HEK293 (cell line): ENCODE data around the gene XYLB.

Source experiments
- CTCF ChIA-PET: fragments of 350-600 bp; formaldehyde crosslinking; extraction: SDS; loops from one replicate; lab custom pipeline; 2021; ENCODE audit warnings: antibody characterized with exemption; lab: Yijun Ruan, JAX
- POLR2A ChIA-PET: fragments of 300-600 bp; formaldehyde crosslinking; extraction: SDS; loops from one replicate; lab custom pipeline; 2020; ENCODE audit warnings: antibody characterized with exemption, inconsistent platforms; lab: Yijun Ruan, JAX
- H3K27ac ChIP-seq: fragments of 200-500 bp; sonication (Bioruptor generic); 2 replicates; pipeline ENCODE4 v1.5.1; 2014; ENCODE audit warnings: low read depth, low read length, control low read depth, inconsistent platforms; ENCODE audit errors: extremely low read depth
- H3K36me3 ChIP-seq, 2 experiments: fragments of 200-500 bp in 1 of 2; sonication (Bioruptor generic) in 1 of 2; 1 replicate in 1 of 2; 2 replicates in 1 of 2; pipeline ENCODE4 v1.5.1; 2014 to 2017; ENCODE audit warnings: inconsistent platforms in 2 of 2, low read length in 2 of 2; ENCODE audit not compliant: control insufficient read depth in 2 of 2, insufficient read depth in 1 of 2
- H3K4me1 ChIP-seq: fragments of 200-500 bp; sonication (Bioruptor generic); 2 replicates; pipeline ENCODE4 v1.5.1; 2014; ENCODE audit warnings: mild to moderate bottlenecking, low read length, inconsistent platforms; ENCODE audit not compliant: control insufficient read depth, insufficient read depth
- H3K4me3 ChIP-seq: 2 replicates; pipeline ENCODE4 v1.5.1; 2011; ENCODE audit warnings: low read depth, mild to moderate bottlenecking, control low read depth, low read length, moderate library complexity
- H3K9me3 ChIP-seq: fragments of 200-500 bp; sonication (Bioruptor generic); 2 replicates; pipeline ENCODE4 v1.5.1; 2014; ENCODE audit warnings: low read depth, low read length, inconsistent platforms; ENCODE audit not compliant: control insufficient read depth, insufficient read depth
- GLI2 ChIP-seq: fragments of 450-650 bp; formaldehyde crosslinking; IDR thresholded peaks from 2 replicates; pipeline ENCODE4; 2017; ENCODE audit warnings: missing biosample characterization, missing genetic modification characterization, low read depth, borderline replicate concordance
- OVOL3 ChIP-seq: fragments of 450-650 bp; formaldehyde crosslinking; IDR thresholded peaks from 2 replicates; pipeline ENCODE4 v1.5.1; 2016; ENCODE audit warnings: missing biosample characterization, missing genetic modification characterization
- SCRT2 ChIP-seq: fragments of 450-650 bp; formaldehyde crosslinking; IDR thresholded peaks from 2 replicates; pipeline ENCODE4 v1.5.1; 2016; ENCODE audit warnings: missing biosample characterization, missing genetic modification characterization
- ZNF133 ChIP-seq: fragments of 450-650 bp; formaldehyde crosslinking; IDR thresholded peaks from 2 replicates; pipeline ENCODE4 v1.5.1; 2016; ENCODE audit warnings: missing biosample characterization, missing genetic modification characterization
- ZNF174 ChIP-seq: fragments of 450-650 bp; formaldehyde crosslinking; IDR thresholded peaks from 2 replicates; pipeline ENCODE4 v1.5.0; 2017; ENCODE audit warnings: missing biosample characterization, mild to moderate bottlenecking, missing genetic modification characterization
- ZNF571 ChIP-seq: fragments of 450-650 bp; formaldehyde crosslinking; IDR thresholded peaks from 2 replicates; pipeline ENCODE4 v1.5.0; 2017; ENCODE audit warnings: missing biosample characterization, missing genetic modification characterization
- ZNF585B ChIP-seq: fragments of 450-650 bp; formaldehyde crosslinking; IDR thresholded peaks from 2 replicates; pipeline ENCODE4 v1.5.1; 2016; ENCODE audit warnings: missing biosample characterization, missing genetic modification characterization
- ZNF626 ChIP-seq: fragments of 450-650 bp; sonication (Bioruptor Pico); formaldehyde crosslinking; IDR thresholded peaks from 2 replicates; pipeline ENCODE4 v1.5.1; 2018; ENCODE audit warnings: missing biosample characterization, missing genetic modification characterization, inconsistent platforms
- TF ChIP-seq, protein P1 (sequence below): fragments of 450-650 bp; formaldehyde crosslinking; IDR thresholded peaks from 2 replicates; pipeline ENCODE4 v1.5.1; 2017; ENCODE audit warnings: missing biosample characterization, missing genetic modification characterization
- TF ChIP-seq, protein P2 (sequence below): fragments of 450-650 bp; formaldehyde crosslinking; IDR thresholded peaks from 2 replicates; pipeline ENCODE4 v1.5.1; 2016; ENCODE audit warnings: missing biosample characterization, missing genetic modification characterization
- TF ChIP-seq, protein P3 (sequence below): fragments of 450-650 bp; formaldehyde crosslinking; conservative IDR thresholded peaks from 2 replicates; pipeline ENCODE4 v1.5.1; 2016; ENCODE audit warnings: low read depth, missing biosample characterization, missing genetic modification characterization
- TF ChIP-seq, protein P4 (sequence below): fragments of 450-650 bp; formaldehyde crosslinking; IDR thresholded peaks from 2 replicates; pipeline ENCODE4 v1.5.1; 2016; ENCODE audit warnings: missing biosample characterization, missing genetic modification characterization
- TF ChIP-seq, protein P5 (sequence below): fragments of 450-650 bp; formaldehyde crosslinking; IDR thresholded peaks from 2 replicates; pipeline ENCODE4 v1.5.1; 2016; ENCODE audit warnings: missing biosample characterization, missing genetic modification characterization

Gene XYLB

DNA sequence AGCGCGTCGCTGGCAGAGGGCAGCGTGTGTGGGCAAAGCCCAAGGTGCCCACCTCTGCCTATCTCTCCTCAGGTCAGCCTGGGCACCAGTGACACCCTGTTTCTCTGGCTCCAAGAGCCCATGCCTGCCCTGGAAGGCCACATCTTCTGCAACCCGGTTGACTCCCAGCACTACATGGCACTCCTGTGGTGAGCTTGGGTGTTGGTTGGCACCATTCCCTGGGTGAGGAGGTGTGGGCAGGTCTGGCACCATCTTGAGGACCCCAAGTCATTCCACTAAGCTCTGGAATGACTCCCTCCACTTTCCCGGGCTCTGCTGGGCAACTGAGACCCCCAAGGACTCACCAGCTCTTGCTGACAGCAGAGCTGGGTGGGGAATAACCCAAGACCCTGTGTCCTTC lies 28.5 kb downstream of the XYLB start:
- no peak overlapping the region for H3K27ac ChIP-seq
- POLR2A ChIA-PET, result no interaction called here
- H3K4me1 ChIP-seq, result no peaks in the 10 kb centered on the region
- H3K4me3 ChIP-seq, result no peak overlapping the region
- H3K36me3 ChIP-seq, result peaks cover 3 to 97% of the 10 kb centered on the region in 2 experiments; a peak in 2 of 3 replicates
- CTCF ChIA-PET, result no interaction called here
- TF ChIP-seq ZNF626 (tag by site-specific recombination) (no peak), ZNF585B (tag by site-specific recombination) (no peak), ZNF133 (no peak), SCRT2 (tag by site-specific recombination) (no peak), GLI2 (tag by site-specific recombination) (no peak), ZNF571 (no peak), OVOL3 (tag by site-specific recombination) (no peak), ZNF174 (tag by site-specific recombination) (no peak)
- TF ChIP-seq, protein P1, sequence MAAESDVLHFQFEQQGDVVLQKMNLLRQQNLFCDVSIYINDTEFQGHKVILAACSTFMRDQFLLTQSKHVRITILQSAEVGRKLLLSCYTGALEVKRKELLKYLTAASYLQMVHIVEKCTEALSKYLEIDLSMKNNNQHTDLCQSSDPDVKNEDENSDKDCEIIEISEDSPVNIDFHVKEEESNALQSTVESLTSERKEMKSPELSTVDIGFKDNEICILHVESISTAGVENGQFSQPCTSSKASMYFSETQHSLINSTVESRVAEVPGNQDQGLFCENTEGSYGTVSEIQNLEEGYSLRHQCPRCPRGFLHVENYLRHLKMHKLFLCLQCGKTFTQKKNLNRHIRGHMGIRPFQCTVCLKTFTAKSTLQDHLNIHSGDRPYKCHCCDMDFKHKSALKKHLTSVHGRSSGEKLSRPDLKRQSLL (tag by site-specific recombination), result no peak
- TF ChIP-seq, protein P2, sequence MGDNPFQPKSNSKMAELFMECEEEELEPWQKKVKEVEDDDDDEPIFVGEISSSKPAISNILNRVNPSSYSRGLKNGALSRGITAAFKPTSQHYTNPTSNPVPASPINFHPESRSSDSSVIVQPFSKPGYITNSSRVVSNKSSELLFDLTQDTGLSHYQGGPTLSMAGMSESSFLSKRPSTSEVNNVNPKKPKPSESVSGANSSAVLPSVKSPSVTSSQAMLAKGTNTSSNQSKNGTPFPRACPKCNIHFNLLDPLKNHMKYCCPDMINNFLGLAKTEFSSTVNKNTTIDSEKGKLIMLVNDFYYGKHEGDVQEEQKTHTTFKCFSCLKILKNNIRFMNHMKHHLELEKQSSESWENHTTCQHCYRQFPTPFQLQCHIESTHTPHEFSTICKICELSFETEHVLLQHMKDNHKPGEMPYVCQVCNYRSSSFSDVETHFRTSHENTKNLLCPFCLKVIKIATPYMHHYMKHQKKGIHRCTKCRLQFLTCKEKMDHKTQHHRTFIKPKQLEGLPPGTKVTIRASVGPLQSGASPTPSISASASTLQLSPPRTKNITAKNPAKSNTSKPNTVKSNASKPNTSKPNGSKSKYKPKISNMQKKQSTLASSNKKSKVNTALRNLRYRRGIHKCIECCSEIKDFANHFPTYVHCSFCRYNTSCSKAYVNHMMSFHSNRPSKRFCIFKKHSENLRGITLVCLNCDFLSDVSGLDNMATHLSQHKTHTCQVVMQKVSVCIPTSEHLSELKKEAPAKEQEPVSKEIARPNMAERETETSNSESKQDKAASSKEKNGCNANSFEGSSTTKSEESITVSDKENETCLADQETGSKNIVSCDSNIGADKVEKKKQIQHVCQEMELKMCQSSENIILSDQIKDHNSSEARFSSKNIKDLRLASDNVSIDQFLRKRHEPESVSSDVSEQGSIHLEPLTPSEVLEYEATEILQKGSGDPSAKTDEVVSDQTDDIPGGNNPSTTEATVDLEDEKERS (tag by site-specific recombination), result no peak
- TF ChIP-seq, protein P3, sequence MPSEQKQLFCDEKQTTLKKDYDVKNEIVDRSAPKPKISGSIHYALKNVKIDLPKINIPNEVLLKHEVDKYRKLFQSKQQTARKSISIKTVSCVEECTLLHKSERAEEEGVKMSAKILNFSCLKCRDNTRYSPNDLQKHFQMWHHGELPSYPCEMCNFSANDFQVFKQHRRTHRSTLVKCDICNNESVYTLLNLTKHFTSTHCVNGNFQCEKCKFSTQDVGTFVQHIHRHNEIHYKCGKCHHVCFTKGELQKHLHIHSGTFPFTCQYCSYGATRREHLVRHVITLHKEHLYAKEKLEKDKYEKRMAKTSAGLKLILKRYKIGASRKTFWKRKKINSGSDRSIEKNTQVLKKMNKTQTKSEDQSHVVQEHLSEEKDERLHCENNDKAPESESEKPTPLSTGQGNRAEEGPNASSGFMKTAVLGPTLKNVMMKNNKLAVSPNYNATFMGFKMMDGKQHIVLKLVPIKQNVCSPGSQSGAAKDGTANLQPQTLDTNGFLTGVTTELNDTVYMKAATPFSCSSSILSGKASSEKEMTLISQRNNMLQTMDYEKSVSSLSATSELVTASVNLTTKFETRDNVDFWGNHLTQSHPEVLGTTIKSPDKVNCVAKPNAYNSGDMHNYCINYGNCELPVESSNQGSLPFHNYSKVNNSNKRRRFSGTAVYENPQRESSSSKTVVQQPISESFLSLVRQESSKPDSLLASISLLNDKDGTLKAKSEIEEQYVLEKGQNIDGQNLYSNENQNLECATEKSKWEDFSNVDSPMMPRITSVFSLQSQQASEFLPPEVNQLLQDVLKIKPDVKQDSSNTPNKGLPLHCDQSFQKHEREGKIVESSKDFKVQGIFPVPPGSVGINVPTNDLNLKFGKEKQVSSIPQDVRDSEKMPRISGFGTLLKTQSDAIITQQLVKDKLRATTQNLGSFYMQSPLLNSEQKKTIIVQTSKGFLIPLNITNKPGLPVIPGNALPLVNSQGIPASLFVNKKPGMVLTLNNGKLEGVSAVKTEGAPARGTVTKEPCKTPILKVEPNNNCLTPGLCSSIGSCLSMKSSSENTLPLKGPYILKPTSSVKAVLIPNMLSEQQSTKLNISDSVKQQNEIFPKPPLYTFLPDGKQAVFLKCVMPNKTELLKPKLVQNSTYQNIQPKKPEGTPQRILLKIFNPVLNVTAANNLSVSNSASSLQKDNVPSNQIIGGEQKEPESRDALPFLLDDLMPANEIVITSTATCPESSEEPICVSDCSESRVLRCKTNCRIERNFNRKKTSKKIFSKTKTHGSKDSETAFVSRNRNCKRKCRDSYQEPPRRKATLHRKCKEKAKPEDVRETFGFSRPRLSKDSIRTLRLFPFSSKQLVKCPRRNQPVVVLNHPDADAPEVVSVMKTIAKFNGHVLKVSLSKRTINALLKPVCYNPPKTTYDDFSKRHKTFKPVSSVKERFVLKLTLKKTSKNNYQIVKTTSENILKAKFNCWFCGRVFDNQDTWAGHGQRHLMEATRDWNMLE (tag by site-specific recombination), result no peak
- TF ChIP-seq, protein P4, sequence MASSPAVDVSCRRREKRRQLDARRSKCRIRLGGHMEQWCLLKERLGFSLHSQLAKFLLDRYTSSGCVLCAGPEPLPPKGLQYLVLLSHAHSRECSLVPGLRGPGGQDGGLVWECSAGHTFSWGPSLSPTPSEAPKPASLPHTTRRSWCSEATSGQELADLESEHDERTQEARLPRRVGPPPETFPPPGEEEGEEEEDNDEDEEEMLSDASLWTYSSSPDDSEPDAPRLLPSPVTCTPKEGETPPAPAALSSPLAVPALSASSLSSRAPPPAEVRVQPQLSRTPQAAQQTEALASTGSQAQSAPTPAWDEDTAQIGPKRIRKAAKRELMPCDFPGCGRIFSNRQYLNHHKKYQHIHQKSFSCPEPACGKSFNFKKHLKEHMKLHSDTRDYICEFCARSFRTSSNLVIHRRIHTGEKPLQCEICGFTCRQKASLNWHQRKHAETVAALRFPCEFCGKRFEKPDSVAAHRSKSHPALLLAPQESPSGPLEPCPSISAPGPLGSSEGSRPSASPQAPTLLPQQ (tag by site-specific recombination), result no peak
- TF ChIP-seq, protein P5, sequence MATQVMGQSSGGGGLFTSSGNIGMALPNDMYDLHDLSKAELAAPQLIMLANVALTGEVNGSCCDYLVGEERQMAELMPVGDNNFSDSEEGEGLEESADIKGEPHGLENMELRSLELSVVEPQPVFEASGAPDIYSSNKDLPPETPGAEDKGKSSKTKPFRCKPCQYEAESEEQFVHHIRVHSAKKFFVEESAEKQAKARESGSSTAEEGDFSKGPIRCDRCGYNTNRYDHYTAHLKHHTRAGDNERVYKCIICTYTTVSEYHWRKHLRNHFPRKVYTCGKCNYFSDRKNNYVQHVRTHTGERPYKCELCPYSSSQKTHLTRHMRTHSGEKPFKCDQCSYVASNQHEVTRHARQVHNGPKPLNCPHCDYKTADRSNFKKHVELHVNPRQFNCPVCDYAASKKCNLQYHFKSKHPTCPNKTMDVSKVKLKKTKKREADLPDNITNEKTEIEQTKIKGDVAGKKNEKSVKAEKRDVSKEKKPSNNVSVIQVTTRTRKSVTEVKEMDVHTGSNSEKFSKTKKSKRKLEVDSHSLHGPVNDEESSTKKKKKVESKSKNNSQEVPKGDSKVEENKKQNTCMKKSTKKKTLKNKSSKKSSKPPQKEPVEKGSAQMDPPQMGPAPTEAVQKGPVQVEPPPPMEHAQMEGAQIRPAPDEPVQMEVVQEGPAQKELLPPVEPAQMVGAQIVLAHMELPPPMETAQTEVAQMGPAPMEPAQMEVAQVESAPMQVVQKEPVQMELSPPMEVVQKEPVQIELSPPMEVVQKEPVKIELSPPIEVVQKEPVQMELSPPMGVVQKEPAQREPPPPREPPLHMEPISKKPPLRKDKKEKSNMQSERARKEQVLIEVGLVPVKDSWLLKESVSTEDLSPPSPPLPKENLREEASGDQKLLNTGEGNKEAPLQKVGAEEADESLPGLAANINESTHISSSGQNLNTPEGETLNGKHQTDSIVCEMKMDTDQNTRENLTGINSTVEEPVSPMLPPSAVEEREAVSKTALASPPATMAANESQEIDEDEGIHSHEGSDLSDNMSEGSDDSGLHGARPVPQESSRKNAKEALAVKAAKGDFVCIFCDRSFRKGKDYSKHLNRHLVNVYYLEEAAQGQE (tag by site-specific recombination), result no peak
- H3K9me3 ChIP-seq, result no peaks in the 10 kb centered on the region
